SU-DHL-6 (cell line): ENCODE data around the gene NOBOX.
"Not testable (repeated sequence)": the region's sequence is repeated elsewhere in the genome, so short reads cannot be mapped to it uniquely, and the experiment has no call there.

Experiments used
- CTCF ChIP-seq: fragments of 200-600 bp; sonication (generic); IDR thresholded peaks from one replicate; pipeline ENCODE4 v1.5.1; 2017; ENCODE audit warnings: antibody characterized with exemption, mild to moderate bottlenecking, low read length, moderate library complexity; ENCODE audit not compliant: insufficient read depth, poor library complexity, severe bottlenecking
- EZH2phosphoT487 ChIP-seq: fragments of 200-600 bp; sonication (generic), shearing (Covaris generic); conservative IDR thresholded peaks from 2 replicates; pipeline ENCODE4 v1.6.1; 2018; ENCODE audit warnings: mild to moderate bottlenecking, antibody characterized with exemption, low read length, moderate library complexity, mixed read lengths

DNA sequence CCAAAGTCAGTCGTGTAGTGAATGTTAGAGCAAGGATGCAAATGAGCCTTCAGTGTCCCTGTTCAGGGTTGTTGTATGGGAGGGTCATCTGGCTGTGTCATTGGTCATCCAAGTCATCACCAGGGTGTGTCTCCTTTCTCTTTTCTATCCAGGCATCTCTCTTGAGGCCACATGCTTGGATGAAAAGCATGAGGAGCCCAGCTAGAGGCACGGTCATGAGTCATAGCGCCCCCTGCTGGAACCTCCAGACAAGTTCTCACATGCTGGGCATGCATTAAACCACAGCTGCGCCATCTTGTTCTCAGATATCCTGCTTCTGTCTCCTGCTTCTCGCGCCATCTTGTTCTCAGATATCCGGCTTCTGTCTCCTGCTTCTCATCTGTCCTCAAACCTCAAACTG lies 34.3 kb downstream of the NOBOX start:
- not testable (repeated sequence) for TF ChIP-seq CTCF, EZH2phosphoT487
